Stimulated activated effector memory CD8-positive, alpha-beta T cell treated with anti-CD3 and anti-CD28 coated beads, Interleukin-12 subunit alpha, Interleukin-12 subunit beta, amount 100 ng/mL, for 72 hours (primary cell): ENCODE measurements around the gene CHMP1A.
"Not testable (repeated sequence)": the region's sequence is repeated elsewhere in the genome, so short reads cannot be mapped to it uniquely, and the experiment has no call there.

Source experiments
- ATAC-seq: fragments of 150-1000 bp; cut with Tn5 transposase; 2 replicates; pipeline ENCODE4 v1.10.0; 2021
- DNase-seq, 2 donors: peaks; one replicate each; pipeline ENCODE4 v3.0.0; 2021 to 2022; ENCODE audit warnings: low spot score in 2 of 2
- H3K27ac Mint-ChIP-seq: one replicate; pipeline ENCODE4 v1.8.0; 2022; ENCODE audit warnings: mild to moderate bottlenecking, mixed read lengths
- H3K36me3 Mint-ChIP-seq: one replicate; pipeline ENCODE4 v1.8.0; 2022; ENCODE audit warnings: mild to moderate bottlenecking, mixed read lengths
- H3K4me1 Mint-ChIP-seq: one replicate; pipeline ENCODE4 v1.8.0; 2022; ENCODE audit warnings: mixed read lengths
- H3K4me3 Mint-ChIP-seq: one replicate; pipeline ENCODE4 v1.8.0; 2022; ENCODE audit warnings: mild to moderate bottlenecking, mixed read lengths
- H3K9me3 Mint-ChIP-seq: one replicate; pipeline ENCODE4 v1.8.0; 2022; ENCODE audit warnings: mixed read lengths

CHMP1A gene

DNA sequence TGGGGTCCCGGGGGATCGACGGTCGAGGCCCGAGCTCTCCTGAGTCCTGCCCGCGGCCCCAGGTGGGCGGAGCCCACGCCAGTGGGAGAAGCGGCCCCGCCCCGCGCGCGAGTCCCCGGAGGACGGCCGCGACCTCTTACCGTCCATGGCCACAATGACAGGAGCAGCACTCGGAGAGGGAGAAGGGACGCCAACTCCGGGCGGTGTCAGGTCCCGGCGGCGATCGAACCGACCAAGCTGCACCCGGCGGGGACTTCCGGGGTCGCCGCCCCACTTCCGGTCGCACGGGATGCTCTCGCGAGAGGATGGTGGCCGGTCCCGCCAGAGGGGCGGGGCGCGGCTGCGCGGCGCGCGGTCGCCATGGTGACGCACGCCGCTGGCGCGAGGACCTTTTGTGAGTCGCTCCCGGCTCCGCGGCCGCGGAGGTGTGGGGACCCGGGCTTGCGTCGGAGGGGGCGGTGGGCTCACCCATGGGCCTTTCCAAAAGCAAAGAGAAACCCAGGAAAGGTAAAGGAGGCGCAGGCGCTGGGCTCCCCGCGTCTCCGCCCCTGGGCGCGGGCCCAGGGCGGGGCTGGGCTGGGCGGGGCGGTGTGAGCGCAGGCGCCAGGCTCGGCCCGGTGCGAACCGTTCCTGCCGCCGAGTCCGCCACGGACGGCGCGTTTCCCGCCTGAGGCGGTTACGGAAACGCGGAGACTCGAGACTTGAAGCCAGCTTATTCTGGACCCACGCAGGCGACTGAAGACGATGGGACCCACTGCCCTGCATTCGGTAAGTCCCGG lies at the start of gene CHMP1A, which contains the start of gene SPATA33:
CHMP1A (minus strand) TSS at position 267 of the 779 bp plus-strand sequence; CDS start at position 147, 120 bp downstream.
SPATA33 (plus strand) TSS at position 395 of the 779 bp plus-strand sequence; CDS start at position 471, 76 bp downstream.
- H3K9me3 Mint-ChIP-seq = no peaks in the 10 kb centered on the region
- peaks cover 68% of the 10 kb centered on the region for H3K36me3 Mint-ChIP-seq
- DNase-seq (peak; percentile 95 to 98), ATAC-seq (peak; percentile 94)
- peaks cover 37% of the 10 kb centered on the region for H3K4me1 Mint-ChIP-seq
- H3K4me3 Mint-ChIP-seq = peak within 1 kb of the TSS; percentile 88
- peak within 1 kb of the TSS; percentile 94 for H3K27ac Mint-ChIP-seq

DNA sequence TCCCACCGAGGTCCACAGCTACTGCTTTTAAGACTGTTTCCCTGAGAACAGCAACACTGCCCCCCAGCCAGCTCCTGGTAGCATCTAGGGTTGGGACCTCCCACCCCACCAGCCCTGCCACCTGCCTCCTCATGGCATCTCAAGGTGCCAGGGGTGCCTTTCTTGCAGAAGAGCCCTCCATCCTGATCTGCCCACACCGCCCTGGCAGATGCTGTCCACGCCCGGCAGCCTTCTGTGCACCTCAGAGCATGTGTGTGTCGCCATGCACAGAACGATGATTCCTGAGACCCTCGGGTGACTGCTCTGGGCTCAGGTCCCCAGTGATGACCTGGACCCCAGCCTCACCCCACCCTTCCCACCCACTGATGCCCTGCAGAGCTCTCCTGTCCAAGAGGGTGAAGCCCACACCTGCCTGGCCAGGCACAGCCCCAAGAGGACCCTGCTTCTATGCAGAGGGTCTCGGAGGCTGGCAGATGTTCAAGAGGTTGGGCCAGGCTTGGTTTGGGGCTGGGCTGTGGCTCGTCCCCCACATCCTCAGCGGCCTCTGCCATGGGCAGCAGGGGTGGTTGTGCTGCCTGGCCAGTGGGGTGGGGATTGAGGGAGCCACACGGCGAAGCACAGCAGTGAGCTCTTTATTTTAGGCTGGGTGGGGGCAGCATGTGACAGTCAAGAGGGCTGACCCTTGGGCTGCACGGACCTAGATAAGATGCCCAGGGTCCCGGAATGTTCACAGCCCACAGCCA lies 49.2 kb upstream of the CHMP1A start:
- DNase-seq (no peak), ATAC-seq (no peak)
- Mint-ChIP-seq H3K4me3 (no peak overlapping the region), H3K4me1 (peaks cover 11% of the 10 kb centered on the region), H3K9me3 (no peaks in the 10 kb centered on the region), H3K36me3 (no peaks in the 10 kb centered on the region), H3K27ac (no peak overlapping the region)

DNA sequence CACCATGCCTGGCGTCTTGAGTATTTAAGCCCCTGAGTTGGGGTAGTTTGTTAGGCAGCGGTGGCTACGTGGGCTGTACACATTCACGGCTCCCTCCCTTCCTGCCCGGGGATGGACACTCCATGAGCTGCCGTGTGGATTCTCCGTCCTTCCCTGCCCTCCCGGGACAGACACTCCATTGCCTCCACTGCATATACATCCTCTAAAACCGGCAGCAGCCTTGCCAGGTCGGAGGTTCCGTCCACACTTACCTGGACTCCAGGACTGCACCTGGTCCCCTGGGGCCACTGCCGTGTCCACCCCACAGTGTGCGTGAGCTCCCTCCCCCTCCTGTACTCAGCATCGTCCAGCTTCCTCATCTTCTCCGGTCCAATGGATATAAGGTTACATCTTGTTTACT lies 47.5 kb upstream of the CHMP1A start:
- peaks cover 5% of the 10 kb centered on the region for H3K36me3 Mint-ChIP-seq
- H3K9me3 Mint-ChIP-seq = no peaks in the 10 kb centered on the region
- peaks cover 16% of the 10 kb centered on the region for H3K4me1 Mint-ChIP-seq
- DNase-seq = no peak
- ATAC-seq = no peak
- H3K4me3 Mint-ChIP-seq = no peak overlapping the region
- no peak overlapping the region for H3K27ac Mint-ChIP-seq

DNA sequence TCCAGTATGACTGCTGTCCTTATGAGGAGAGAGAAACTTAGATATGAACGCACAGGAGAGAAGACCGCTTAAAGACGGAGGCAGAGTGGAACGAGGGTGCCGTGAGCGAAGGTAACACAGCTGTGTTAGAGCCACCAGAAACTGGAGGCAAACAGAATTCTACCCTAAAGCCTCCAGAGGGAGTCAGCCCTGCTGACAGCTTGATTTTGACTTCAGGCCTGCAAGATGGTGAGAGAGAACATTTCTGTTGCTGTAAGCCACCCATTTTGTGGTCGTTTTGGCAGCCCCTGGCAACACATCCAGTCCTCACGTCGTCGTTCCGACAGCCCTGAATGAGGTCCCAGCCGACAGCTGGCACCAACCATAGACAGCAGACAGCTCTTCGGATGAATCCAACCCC lies 46.8 kb upstream of the CHMP1A start:
- Mint-ChIP-seq H3K9me3 (no peaks in the 10 kb centered on the region), H3K4me3 (no peak overlapping the region), H3K4me1 (peaks cover 19% of the 10 kb centered on the region), H3K27ac (no peak overlapping the region), H3K36me3 (peaks cover 9% of the 10 kb centered on the region)
- DNase-seq (no peak), ATAC-seq (no peak)

DNA sequence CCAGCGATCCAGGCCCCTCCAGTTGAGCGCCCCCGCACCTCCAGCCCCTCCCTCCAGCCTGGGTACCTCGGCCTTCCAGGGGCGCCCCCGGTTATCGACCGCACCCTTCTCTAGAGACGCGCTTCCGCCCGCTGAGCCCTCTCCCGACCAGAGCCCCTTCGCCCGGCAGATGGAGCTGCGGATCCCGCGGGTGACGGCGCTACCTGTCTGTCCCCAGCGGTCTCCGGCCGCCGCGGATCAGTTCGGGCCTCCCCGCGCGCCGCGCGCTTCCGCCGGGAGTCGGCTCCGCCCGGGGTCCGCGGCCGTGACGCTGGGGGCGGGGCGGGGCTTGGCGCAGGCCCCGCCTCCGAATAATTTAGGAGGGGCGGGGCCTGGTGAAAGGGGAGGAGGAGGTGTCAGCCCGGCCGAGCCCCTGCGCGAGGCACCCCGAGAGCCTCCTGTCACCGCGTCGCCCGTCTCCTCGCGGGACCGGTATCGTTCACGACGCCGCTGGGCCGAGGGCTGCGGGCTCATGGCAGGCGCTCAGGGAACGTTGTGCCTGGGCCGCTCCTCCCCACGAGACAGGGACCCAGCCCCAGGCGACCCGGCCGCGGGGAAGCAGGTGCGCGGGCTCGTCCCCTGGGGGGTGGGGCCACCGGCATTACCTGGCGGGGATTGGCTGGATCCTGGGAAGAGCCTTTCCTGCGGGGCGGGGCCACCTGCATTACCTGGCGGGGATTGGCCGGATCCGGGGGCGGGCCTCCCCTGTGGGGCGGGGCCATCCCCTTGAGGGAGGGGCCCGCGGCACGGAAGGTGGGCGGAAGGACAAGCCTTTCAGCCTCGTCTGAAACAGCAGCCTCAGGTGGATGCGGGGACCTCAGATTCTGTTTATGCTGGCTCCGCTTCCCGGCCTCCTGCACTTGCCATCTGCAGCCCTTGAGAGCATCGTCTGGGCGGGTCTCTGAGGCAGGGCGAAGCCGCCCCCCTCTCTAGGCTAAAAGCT lies 44.2 kb upstream of the CHMP1A start, which contains the start of gene SPATA2L:
SPATA2L (minus strand) TSS at position 281 of the 982 bp plus-strand sequence. CDS start 473 bp downstream, outside the sequence.
- ATAC-seq (peak; percentile 79), DNase-seq (peak; percentile 94 to 99)
- Mint-ChIP-seq H3K4me3 (peak within 1 kb of the TSS; percentile 64), H3K9me3 (no peaks in the 10 kb centered on the region), H3K4me1 (peaks cover 22% of the 10 kb centered on the region), H3K27ac (peak within 1 kb of the TSS; percentile 54), H3K36me3 (peaks cover 16% of the 10 kb centered on the region)

DNA sequence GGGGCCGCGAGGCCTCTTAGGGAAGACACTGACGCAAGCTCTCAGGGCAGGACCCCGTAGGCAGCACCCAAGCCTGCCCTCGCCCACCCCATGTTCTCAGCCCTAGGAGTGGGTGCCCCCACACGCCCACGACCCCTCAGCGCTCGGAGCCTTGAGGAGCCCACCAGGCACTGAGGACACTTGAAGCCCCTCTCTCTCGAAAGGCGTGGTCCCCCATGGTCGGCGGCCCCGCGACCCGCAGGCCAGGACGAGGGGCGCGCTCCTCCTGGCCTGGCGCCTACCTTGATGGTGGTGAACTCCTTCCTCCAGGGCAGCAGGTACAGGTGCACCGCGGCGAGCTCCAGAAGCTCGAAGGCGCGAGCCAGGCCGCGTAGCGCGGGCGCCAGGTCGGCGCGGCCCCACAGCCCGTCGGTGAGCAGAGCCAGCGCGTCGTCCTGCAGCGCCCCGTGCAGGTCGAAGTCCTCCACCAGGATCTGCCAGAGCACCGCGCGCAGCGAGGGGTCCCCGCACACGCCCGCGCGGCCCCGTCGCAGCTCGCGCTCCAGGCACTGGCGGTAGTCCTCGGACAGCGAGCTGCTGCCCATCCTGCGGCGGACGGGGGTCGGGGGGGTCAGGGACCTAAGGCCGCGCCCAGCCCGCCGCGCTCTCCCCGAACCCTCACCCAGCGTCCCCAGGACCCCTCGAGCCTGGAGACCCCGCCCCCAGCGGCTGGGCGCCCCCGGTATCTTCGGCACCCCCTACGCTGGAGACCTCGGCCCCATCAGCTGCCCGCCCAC lies 43.3 kb upstream of the CHMP1A start:
- Mint-ChIP-seq H3K9me3 (no peaks in the 10 kb centered on the region), H3K4me3 (peak overlapping the region; percentile 64), H3K36me3 (peaks cover 16% of the 10 kb centered on the region), H3K27ac (peak overlapping the region; percentile 54), H3K4me1 (peaks cover 26% of the 10 kb centered on the region)
- ATAC-seq = peak; percentile 58
- DNase-seq = peak in 1 of 2 donors; percentile 77

DNA sequence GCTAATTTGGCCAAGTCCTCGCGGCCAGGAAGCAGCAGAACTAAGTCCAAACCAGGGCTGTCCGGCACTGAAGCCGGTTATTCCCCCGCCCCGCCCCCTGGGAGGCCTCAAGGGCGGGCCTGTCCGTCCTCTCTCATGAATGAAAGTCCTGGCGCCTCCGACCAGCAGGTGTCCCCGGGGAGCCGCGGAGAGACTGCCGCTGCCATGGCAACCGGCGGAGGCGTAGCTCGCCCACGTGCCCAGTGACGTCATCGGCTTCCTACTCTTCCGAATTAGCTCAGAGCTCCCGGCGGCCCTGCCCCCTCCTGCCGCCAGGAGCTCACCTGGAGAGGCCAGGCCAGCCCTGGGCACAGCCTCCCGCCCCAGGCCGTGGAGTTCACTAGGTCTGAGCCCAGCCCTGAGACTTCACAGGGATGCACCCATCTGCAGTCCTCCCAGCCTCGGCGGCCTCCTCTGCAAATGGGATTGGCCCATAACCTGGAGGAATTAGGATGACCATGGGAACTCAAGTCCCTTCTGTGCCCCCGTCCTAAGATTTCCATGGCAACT lies 42.7 kb upstream of the CHMP1A start:
- peak; percentile 52 for ATAC-seq
- Mint-ChIP-seq H3K36me3 (peaks cover 19% of the 10 kb centered on the region), H3K27ac (peak overlapping the region; percentile 54)

DNA sequence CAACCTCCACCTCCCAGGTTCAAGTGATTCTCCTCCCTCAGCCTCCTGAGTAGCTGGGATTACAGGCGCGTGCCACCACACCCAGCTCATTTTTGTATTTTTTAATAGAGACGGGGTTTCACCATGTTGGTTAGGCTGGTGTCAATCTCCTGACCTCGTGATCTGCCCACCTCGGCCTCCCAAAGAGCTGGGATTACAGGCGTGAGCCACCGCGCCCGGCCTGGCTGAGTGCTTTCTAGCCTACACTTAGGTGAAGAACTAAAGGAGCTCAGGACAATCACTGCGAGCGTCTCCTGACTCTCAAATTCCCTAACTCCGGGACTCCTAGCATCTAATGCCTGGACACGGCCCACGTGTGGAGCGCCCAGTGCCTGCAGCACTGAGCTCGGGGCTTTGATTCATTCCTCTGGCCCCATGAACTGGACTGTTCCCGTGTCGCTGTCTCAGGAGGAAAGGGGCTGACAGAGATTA lies 42.2 kb upstream of the CHMP1A start:
- Mint-ChIP-seq H3K27ac (peak overlapping the region; percentile 54), H3K4me1 (peaks cover 33% of the 10 kb centered on the region), H3K4me3 (peak overlapping the region; percentile 64), H3K36me3 (peaks cover 24% of the 10 kb centered on the region)
- not testable (repeated sequence) for ATAC-seq, DNase-seq, H3K9me3 Mint-ChIP-seq

More for the DNA sequence above, 42.7 kb upstream of the CHMP1A start:
- Mint-ChIP-seq H3K4me3 (peak overlapping the region; percentile 64), H3K9me3 (no peaks in the 10 kb centered on the region), H3K4me1 (peaks cover 32% of the 10 kb centered on the region)
- peak; percentile 97 to 98 for DNase-seq

DNA sequence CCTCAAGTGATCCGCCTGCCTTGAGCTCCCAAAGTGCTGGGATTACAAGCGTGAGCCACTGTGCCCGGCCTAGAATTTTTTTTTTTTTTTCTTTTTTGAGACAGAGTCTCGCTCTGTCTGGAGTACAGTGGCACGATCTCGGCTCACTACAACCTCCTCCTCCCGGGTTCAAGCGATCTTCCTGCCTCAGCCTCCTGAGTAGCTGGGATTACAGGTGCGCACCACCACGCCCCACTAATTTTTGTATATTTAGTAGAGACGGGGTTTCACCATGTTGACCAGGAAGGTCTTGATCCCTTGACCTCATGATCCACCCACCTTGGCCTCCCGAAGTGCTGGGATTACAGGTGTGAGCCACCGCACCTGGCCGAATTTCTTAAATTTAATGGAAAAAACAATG lies 41.2 kb upstream of the CHMP1A start:
- not testable (repeated sequence) for H3K4me3 Mint-ChIP-seq, ATAC-seq, H3K9me3 Mint-ChIP-seq, DNase-seq, H3K27ac Mint-ChIP-seq
- Mint-ChIP-seq H3K4me1 (peaks cover 34% of the 10 kb centered on the region), H3K36me3 (peaks cover 27% of the 10 kb centered on the region)

DNA sequence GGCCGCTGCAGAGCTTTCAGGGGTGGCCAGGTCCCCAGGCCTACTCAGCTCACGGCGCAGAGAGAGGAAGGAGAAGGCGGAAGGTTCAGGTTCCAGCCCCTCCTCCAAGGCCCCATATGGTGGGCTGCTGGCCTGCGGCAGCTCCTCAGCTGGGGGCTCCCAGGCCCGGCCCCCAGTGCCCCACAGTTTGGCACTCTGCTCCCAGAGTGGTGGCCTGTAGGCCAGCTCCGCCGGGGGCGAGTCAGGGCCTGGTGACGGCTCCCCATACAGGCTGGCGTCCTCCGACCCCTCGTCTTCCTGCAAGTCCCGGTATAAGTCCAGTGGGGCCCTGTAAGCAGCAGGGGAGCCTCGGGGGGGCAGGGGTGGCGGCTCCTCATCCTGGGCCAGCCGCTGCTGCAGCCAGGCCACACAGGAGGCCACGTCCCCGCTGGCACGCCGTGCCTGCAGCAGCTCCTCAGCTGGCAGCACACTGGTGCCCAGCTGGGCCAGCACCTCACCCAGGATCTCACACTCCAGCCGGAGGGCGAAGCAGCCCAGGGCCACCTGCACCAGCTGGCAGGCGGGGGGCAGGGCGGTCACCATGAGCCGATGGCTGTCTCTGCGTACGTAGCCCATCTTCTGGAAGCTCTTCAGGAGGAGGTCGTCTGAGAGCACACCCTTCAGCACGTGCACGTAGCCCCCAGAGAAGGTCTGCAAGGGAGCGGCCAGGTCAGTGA lies 40.3 kb upstream of the CHMP1A start:
- H3K4me3 Mint-ChIP-seq = no peak overlapping the region
- H3K9me3 Mint-ChIP-seq = no peaks in the 10 kb centered on the region
- peaks cover 40% of the 10 kb centered on the region for H3K4me1 Mint-ChIP-seq
- DNase-seq (no peak), ATAC-seq (no peak)
- H3K27ac Mint-ChIP-seq = no peak overlapping the region
- peaks cover 36% of the 10 kb centered on the region for H3K36me3 Mint-ChIP-seq

DNA sequence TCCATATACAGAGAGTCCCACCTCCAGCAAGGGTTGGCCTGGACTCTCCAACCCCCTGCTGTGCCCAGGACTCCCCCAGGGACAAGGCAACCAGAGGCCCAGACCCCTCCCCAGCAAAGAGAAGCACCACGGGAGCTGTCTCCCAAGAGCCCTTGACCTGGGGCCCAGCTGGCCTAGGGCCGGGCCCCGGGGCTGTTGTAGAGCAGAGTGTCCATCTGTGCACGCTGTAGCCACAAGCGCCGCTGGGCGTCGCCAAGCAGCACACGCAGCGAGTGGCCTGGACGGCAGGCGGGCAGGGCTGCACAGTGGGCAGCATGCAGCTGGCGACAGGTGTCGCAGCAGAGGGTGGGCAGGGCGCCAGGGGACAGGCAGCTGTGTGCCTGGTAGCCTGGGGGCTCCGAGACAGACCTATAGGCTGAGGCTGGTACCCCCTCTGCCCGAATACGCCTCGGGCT lies 39.7 kb upstream of the CHMP1A start:
- Mint-ChIP-seq H3K4me1 (peaks cover 35% of the 10 kb centered on the region), H3K36me3 (peaks cover 42% of the 10 kb centered on the region), H3K9me3 (no peaks in the 10 kb centered on the region), H3K4me3 (no peak overlapping the region), H3K27ac (peak overlapping the region; percentile 40)
- ATAC-seq = no peak
- no peak for DNase-seq

DNA sequence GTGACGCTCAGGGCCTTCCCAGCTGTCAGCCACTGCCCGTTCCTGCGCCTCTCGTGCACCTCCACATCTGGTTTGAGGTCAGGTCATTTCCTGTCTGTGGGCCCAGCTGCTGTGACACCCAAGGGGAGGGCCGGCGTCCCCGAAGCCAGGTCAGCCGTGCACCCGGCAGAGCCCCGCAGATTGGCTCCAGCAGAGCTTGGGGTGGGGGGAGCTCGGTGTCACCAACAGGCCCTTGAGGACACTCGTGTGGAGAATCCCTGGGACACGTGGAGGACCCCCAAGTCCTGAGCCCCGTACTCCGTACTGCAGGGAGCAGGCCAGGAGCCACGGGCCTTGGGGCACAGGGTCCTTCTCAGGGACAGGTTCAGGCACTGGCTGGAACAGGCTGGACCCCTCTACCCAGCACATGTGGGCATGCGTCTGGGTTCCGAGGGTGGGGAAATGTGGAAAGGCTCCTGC lies 39.2 kb upstream of the CHMP1A start:
- ATAC-seq (peak; percentile 48), DNase-seq (no peak)
- Mint-ChIP-seq H3K4me3 (no peak overlapping the region), H3K27ac (peak overlapping the region; percentile 40), H3K36me3 (peaks cover 46% of the 10 kb centered on the region), H3K9me3 (no peaks in the 10 kb centered on the region), H3K4me1 (peaks cover 35% of the 10 kb centered on the region)
